ENCODE data around the gene CD1B.

CD1B gene

GRCh38 chr1:158331481-158332150, at the start of gene CD1B:
CD1B (minus strand) TSS chr1:158331531; CDS start chr1:158331423, 108 bp downstream.
- TF ChIP-seq GATA2 (IDR thresholded peaks at IDR 0.05; ENCODE audit: low read depth, low read length) (no peak), GATA3 (IDR thresholded peaks at IDR 0.05; ENCODE audit: low read depth, low read length) (no peak)

- no peak for TF ChIP-seq GATA2 (IDR thresholded peaks at IDR 0.05; ENCODE audit: low read depth, low read length)
- no peak for TF ChIP-seq GATA3 (IDR thresholded peaks at IDR 0.05; ENCODE audit: low read depth, low read length)
These were observed 43.5 kb upstream of the CD1B start for GRCh38 chr1:158374860-158375259.

GRCh38 chr1:158371188-158371953, 40.0 kb upstream of the CD1B start:
- no peak for TF ChIP-seq GATA3 (IDR thresholded peaks at IDR 0.05; ENCODE audit: low read depth, low read length)
- TF ChIP-seq GATA2 (IDR thresholded peaks at IDR 0.05; ENCODE audit: low read depth, low read length), result no peak

- TF ChIP-seq GATA3 (IDR thresholded peaks at IDR 0.05; ENCODE audit: low read depth, low read length) (no peak), GATA2 (IDR thresholded peaks at IDR 0.05; ENCODE audit: low read depth, low read length) (no peak)
These were observed 35.5 kb upstream of the CD1B start for GRCh38 chr1:158366783-158367182.

GRCh38 chr1:158362941-158363340, 31.6 kb upstream of the CD1B start:
- TF ChIP-seq GATA2 (IDR thresholded peaks at IDR 0.05; ENCODE audit: low read depth, low read length) (no peak), GATA3 (IDR thresholded peaks at IDR 0.05; ENCODE audit: low read depth, low read length) (no peak)

GRCh38 chr1:158362482-158362881, 31.2 kb upstream of the CD1B start:
- TF ChIP-seq GATA3 (IDR thresholded peaks at IDR 0.05; ENCODE audit: low read depth, low read length), result no peak
- no peak for TF ChIP-seq GATA2 (IDR thresholded peaks at IDR 0.05; ENCODE audit: low read depth, low read length)

- TF ChIP-seq GATA3 (IDR thresholded peaks at IDR 0.05; ENCODE audit: low read depth, low read length), result no peak
- TF ChIP-seq GATA2 (IDR thresholded peaks at IDR 0.05; ENCODE audit: low read depth, low read length), result no peak
These were observed 26.1 kb upstream of the CD1B start for GRCh38 chr1:158357441-158357840.

- TF ChIP-seq GATA3 (IDR thresholded peaks at IDR 0.05; ENCODE audit: low read depth, low read length), result no peak
- TF ChIP-seq GATA2 (IDR thresholded peaks at IDR 0.05; ENCODE audit: low read depth, low read length), result no peak
These were observed 25.3 kb upstream of the CD1B start for GRCh38 chr1:158356616-158357015.

GRCh38 chr1:158355773-158356285, 24.5 kb upstream of the CD1B start:
- TF ChIP-seq GATA2 (IDR thresholded peaks at IDR 0.05; ENCODE audit: low read depth, low read length) (no peak), GATA3 (IDR thresholded peaks at IDR 0.05; ENCODE audit: low read depth, low read length) (no peak)

GRCh38 chr1:158354255-158354654, 22.9 kb upstream of the CD1B start:
- TF ChIP-seq GATA2 (IDR thresholded peaks at IDR 0.05; ENCODE audit: low read depth, low read length) (no peak), GATA3 (IDR thresholded peaks at IDR 0.05; ENCODE audit: low read depth, low read length) (no peak)

GRCh38 chr1:158353303-158354075, 22.2 kb upstream of the CD1B start, which contains the start of gene CD1E:
CD1E (plus strand) TSS chr1:158353894; CDS start chr1:158353989, 95 bp downstream.
- no peak for TF ChIP-seq GATA2 (IDR thresholded peaks at IDR 0.05; ENCODE audit: low read depth, low read length)
- no peak for TF ChIP-seq GATA3 (IDR thresholded peaks at IDR 0.05; ENCODE audit: low read depth, low read length)

GRCh38 chr1:158335213-158335532, 3.8 kb upstream of the CD1B start:
- TF ChIP-seq GATA2 (IDR thresholded peaks at IDR 0.05; ENCODE audit: low read depth, low read length) (no peak), GATA3 (IDR thresholded peaks at IDR 0.05; ENCODE audit: low read depth, low read length) (no peak)

GRCh38 chr1:158334526-158335212, 3.3 kb upstream of the CD1B start:
- no peak for TF ChIP-seq GATA2 (IDR thresholded peaks at IDR 0.05; ENCODE audit: low read depth, low read length)
- TF ChIP-seq GATA3 (IDR thresholded peaks at IDR 0.05; ENCODE audit: low read depth, low read length), result no peak
